CD4-positive, alpha-beta T cell treated with Interferon gamma for 1 hour (primary cell): ENCODE data around the gene GRM4.
"Not testable (repeated sequence)": the region's sequence is repeated elsewhere in the genome, so short reads cannot be mapped to it uniquely, and the experiment has no call there.

ENCODE experiments used
- DNase-seq: peaks from one replicate; pipeline ENCODE4 v3.0.0-alpha.2; 2020

GRM4 gene

DNA sequence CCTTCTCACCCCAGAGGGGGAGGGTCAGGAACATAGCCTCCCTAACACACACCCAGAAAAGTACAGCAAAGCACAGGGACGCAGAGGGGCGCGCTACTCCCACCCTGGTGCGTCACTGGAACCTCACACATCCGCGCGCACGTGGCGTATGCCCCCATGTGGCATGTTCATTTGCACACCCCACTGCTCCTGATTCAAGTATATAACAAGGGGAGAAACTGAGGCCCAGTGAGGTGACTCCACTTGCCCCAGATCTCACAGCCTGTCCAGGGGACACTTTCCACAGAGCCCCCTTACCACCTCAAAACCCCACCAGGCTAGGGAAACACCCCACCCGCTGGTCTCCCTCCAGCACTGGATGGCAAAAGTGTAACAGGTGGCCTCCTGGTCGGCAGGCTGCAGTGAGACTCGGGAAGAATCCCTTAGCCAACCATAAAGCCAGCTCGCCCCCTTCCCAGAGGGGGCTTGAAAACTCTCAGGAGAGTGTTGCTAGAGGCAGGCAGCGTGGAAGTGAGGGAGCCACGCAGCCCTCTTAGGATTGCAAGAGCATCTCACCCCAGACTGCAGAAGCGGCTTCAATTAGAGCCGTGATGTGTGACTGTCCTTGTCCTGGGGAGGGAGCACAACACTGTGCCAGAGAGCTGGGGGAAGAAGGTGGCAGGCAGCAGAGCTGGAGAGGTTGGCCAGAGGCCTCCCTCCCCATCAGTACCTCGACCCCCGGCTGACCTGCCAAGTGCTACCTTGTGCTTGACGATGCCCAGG, at the start of gene GRM4:
Gene GRM4 (minus strand): TSS at position 67 of the 762 bp plus-strand sequence. CDS start 12,591 bp downstream, outside the sequence.
- DNase-seq: no peak

DNA sequence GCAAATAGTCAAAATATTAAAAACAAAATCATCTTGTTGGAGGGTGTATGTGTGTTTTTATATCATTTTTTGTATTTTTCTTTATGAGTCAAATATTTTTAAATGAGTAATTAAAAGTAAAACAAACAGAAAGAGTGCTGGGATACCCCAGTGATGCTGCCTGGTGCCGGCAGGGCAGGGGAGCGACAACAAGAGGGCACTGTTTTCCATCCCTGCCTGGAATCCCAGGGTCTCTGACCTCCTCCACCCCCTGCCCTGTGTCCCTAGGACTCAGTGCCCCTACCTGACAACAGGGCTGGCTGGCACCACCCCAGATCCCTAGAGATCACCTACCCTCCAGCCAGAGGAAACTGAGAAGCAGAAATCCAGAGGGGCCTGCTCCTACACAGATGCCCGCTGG, 48.9 kb upstream of the GRM4 start:
- DNase-seq: no peak

DNA sequence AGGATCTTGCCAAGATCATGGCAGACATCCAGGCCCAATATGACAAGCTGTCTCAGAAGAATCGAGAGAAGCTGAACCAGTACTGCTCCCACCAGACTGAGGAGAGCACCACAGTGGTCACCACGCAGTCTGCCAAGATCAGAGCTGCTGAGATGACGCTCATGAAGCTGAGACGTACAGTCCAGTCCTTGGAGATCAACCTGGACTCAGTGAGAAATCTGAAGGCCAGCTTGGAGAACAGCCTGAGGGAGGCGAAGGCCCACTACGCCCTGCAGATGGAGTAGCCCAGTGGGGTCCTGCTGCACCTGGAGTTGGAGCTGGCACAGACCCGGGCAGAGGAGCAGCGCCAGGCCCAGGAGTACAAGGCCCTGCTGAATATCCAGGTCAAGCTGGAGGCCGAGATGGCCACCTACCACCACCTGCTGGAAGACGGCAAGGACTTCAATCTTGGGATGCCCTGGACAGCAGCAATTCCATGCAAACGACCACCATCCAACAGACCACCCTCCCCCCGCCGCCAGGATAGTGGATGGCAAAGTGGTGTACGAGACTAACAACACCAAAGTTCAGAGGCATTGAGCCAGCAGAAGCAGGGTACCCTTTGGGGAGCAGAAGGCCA, 44.7 kb upstream of the GRM4 start:
- no peak for DNase-seq

DNA sequence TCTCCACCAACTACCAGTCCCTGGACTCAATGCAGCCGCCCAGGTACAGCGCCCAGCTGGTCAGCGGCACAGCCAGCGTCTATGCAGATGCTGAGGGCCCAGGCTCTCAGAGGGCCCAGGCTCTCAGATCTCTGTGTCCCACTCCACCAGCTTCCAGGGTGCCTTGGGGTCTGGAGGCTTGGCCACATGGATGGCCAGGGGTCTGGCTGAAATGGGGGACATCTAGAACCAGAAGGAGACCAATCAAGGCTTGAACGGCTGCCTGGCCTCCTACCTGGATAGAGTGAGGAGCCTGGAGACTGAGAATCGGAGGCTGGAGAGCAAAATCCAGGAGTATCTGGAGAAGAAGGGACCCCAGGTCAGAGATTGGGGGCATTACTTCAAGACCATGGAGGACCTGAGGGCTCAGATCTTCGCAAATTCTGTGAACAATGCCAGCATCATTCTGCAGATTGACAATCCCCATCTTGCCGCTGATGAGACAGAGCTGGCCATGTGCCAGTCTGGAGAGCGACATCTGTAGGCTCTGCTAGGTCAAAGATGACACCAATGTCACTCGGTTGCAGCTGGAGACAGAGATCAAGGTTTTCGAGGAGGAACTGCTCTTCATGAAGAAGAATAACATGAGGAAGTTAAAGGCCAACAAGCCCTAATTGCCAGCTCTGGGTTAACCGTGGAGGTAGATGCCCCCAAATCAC, 44.1 kb upstream of the GRM4 start:
- peak; percentile 67 for DNase-seq

DNA sequence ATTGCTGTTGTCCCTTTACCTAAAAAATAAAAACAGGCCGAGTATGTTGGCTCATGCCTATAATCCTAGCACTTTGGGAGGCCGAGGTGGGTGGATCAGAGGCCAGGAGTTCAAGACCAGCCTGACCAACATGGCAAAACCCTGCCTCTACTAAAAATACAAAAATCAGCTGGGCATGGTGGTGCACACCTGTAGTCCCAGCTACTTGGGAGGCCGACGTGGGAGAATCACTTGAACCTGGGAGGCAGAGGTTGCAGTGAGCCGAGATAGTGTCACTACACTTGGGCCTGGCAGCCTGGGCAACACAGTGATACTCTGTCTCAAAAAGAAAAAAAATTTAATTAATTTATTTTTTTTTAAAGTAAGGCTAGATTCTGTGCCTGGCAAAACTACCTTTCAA, 38.8 kb upstream of the GRM4 start:
- DNase-seq: not testable (repeated sequence)

DNA sequence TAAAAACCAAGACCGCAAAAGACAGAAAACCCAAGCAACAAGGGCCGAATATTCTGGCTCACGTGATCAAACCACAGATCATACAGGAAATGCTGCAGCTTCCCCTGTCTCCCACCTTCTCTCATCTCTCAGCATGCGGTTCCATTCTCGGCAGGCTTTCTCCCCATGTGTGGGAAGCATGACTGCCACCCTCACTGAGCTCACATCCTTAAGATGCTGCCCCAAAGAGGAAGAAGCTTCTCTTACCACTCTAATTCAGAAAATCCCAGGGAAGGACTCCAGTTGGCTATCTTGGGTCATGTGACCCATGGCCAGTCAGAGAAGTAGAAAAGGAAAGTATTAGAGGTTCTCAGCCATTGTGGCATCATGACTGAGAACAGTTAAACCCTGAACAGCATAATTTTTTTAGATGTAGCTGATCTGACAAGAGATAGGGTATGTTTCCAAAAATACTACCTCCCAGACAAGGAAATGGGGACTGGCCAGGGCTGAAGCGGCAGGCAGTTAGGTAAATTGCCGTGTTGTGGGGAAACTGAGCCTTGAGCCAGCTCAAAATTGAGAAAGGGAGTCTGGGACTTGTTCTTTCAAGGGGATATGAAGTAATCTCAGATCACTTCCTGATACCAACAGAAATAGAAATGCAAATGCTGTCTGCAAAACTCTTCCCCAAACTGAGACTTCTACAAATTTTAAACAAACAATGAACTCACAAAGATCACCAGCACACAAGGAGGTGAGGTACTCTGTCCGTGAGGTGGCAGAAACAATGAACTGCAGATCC, 37.1 kb upstream of the GRM4 start:
- peak; percentile 78 for DNase-seq

DNA sequence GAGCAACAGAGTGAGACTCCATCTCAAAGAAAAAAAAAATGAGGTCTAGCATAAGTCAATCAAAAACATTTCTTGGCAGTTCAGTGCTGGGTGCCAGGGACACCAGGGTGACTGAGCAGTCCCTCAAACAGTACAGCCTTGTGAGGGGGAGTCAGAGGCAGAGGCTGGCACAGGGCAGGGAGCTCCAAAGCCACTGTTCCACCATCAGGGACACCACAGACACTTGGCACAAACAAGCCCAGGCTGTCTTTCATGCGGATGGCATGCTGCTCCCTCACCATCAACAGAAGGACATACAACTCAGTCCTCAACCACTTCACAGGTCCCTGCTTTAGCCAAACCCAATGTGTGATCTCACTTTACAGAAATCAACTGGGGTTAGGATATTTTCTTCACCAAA, 36.0 kb upstream of the GRM4 start:
- no peak for DNase-seq

DNA sequence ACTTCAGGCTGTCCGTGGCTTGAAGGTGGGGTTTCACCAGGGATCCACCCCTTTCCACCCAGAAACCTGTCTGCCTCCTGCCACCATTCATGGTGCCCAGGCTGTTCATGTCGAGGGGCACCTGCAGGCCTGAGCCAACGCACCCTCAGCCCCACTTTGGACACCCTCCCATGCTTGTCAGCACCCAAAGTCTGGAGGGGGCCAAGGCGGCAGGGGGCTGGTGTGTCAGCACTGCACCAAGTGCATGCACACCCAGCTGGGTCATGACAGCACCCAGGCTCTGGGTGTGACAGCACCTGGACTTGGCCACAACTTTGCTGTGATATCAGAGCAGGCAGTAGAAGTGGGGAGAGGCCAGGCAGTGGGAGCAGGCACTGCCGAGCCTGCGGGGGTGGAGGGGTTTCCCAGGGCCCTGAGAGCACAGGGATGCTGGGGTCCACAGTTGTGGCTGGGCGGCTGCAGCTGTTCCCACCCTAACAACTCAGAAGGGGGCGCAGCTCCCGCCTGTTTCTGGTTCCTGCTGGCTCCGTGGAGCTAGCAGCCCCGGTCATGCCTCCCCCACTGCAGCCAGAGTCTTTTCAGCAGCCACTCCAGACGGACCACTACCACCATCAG, 33.3 kb upstream of the GRM4 start:
- no peak for DNase-seq

DNA sequence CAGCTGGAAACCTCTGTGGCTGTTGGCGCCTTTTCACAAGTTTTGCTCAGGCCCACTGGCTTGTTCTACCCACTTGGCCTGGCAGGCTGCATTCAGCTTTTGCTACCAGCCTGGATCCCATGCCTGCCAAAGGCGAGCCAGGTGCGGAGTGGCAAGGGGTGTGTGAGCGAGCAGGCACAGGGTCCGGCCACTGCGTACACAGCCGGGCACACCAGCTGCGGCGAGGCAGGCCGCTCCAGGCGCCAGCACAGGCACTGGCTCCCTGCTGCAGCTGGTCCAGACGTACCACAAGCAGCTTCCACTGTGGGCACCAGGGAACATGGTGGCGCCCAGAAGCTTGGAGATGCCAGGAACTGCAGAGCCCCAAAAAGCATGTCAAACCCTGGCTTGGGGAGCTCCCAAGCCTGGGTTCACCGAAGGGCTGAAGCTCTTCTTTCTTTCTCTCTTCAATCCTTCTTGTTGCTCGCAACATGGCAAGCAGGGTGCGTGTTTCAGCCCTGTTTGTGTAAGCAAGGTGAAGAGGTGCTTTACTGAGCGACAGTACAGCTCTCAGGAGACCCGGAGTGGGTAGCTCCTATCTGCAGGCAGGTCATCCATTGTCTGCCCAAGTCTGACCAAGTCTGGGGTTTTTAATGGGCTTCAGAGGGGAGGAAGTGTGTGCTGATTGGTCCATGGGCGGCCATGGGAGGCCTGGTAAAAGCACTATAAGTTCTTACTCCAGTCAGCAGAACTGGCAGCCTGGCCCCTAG, 32.6 kb upstream of the GRM4 start:
- no peak for DNase-seq

DNA sequence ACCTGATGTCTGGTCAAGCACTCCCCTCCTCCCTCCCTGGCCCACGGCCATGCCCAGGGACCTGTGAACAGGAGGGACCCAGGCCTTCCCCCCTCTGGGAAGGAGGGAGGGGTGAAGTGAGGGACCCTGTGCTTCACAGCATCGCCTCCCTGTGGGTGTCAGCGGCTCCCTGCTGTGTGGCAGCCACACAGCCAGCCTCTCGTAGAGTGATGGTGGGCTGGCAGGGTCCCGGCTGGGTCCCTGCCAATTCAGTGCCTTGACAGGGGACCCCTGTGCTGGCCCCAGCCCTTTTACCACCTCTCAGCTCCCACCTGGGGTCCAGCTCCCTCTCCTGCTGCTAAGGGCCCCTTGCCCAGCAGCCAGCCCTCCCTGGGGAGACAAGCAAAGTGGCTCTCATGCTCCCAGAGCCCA, 31.3 kb upstream of the GRM4 start:
- no peak for DNase-seq

DNA sequence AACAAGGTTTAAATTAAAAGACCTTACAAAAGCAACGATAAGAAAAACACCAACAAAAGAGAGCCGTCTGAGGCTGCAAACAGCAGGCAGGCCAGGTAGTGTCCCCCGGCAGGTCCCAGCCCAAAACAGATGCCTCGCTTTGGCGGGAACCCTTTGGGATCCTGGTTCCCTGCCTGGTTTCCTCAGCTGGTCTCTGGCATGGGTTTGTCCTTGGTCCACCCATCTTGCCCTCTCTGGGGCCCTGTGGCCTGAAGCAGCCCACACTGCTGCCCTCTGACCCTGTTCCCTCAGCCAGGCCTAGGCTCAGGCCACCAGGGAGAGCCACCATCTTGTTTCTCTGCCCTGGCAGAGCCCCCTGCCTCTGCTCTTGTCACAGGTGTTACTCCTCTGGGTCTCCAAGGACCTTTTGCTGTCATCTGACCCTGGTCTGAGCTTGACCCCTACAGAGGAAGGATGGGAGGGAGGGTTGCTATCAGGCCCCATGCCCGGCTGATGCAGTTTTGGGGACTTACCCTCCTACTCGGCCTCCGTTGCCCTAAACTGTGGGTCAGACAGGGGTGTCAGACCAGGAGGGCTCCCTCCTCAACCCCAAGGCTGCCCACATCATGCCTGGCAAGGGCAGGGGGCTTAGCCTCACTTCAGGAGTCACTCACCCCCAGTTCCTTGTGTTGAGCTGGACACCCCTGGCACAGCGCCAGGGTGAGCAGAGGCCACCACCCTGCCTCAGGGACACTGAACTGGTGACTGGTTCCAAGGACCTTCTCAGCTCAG, 30.6 kb upstream of the GRM4 start:
- DNase-seq: no peak

DNA sequence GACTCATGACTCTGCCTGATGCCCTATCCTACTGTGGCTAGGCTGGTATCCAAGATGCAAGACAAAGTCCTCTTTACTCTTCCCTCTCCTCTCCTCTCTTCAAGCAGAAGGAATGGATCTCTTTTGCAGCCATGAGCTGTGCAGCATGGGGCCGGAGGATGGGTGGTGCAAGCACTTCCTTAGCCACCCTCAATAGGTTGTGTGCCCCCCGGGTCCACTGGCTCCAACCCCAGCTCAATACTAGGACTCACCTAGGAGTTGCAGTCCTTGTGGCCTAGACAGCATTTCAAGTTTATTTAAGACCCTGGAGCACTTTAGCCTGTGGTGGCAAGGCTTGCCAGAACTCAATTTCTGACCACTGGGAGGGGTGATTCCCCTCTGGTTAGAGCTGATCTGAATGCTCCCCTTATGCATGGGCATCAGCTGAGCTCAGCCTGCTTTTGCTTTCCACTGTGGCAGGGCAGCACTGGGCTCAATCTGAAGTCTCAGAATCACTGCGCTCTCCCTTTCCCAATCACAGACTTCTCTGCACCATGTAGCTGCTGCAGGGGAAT, 29.0 kb upstream of the GRM4 start:
- no peak for DNase-seq

DNA sequence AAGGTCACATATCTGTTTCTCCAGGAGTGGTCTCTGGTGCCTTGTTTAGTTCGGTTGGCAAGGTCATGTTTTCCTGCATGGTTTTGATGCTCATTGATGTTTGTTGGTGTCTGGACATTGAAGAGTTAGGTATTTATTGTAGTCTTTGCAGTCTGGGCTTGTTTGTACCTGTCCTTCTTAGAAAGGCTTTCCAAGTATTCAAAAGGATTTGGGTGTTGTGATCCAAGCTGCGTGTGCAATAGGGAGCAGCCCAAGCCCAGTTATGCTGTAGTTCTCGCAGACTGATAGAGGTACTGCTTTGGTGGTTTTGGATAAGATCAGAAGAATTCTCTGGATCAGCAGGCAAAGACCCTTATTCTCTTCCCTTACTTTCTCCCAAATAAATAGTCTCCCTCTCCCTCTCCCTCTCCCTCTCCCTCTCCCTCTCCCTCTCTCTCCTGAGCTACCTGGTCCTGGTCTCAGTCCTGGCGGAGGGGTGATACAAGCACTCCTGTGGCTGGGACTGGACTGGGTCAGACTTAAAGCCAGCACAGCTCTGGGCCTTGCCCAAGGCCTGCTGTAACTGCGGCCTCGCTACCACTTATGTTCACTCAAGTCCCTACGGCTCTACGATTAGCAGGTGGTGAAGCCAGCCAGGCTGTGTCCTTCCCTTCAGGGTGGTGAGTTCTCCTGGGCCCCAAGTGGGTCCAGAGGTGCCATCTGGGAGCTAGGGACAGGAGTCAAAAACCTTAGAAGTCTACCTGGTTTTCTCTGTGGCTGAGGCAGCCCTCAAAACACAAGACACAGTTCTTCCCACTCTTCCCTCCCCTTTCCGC, 27.3 kb upstream of the GRM4 start:
- DNase-seq: no peak

DNA sequence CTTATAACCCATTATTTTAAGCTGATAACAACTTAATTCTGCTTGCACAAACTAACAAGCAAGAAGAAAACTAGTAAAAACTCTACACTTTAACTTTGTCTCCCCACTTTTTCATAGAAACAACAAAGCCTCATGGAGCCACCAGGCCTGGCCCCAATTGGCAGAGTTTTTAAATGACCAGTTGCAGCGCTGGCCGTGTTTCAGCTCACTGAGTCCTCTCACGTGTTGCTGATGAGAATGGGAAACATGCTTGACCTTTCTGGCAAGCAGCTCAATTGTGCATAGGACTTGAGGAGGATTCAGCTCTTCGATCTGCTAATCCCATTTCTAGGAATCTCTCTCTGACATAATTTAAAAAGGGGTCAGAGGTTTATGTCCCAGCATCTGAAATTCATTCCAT, 24.5 kb upstream of the GRM4 start:
- DNase-seq: no peak

DNA sequence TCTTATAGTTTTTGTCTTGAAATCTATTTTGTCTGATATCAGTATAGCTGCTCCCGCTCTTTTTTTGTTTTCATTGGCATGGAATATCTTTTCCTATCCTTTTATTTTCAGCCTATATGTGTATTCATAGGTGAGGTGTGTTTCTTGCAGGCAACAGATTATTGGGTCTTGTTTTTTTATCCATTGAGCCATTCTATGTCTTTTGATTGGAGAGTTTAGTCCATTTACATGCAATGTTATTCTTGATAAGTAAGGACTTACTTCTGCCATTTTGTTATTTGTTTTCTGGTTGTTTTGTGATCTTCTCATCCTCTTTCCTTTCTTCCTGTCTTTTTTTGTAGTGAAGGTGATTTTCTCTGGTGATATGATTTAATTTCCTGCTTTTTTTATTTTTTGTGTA, 24.0 kb upstream of the GRM4 start:
- no peak for DNase-seq

DNA sequence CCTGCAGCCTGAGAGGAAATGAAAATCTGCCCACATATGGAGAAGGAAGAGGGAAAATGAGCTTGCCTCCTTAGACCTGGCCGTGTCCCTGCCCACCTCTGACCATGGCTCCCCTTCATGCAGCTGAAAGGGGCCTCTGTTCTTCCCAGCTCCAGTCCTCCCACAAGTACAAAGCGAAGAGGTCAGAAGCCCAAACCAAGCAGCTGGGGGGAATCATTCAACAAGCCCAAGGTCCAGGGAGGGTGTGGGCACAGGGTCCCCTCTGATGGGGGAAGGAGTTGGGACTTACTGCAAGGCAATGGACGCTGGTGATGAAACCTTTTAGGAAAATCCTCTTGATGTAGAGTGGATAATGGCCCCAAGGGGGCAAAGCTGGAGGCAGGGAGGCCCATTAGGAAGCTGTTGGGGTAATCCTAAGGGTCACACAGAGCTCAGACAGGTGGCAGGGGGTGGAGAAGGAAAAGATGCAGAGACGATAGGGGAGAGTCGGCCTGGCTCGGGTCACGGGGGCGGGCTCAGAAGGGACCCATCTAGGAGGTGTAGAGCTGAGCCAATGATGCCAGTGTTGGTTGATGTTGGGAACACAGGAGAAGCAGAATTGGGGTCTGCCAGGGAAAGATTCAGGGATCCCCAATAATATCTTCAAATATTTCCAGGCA, 16.1 kb upstream of the GRM4 start:
- no peak for DNase-seq

DNA sequence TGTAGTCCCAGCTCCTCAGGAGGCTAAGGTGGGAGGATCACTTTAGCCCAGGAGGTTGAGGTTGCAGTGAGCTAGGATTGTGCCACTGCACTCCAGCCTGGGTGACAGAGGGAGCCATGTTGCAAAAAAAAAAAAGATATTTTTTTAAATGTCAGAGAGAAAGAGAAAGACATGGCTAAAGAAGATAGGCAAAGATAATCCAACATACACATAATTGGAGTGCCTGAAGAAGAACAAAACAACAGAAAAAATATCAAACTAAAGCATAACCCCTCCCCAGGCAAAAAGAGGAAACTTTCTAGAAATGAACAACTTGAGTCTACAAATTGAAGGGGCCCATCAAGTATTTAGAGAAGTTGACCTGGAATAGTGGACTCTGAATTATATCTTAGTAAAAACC, 14.0 kb upstream of the GRM4 start:
- DNase-seq: no peak

DNA sequence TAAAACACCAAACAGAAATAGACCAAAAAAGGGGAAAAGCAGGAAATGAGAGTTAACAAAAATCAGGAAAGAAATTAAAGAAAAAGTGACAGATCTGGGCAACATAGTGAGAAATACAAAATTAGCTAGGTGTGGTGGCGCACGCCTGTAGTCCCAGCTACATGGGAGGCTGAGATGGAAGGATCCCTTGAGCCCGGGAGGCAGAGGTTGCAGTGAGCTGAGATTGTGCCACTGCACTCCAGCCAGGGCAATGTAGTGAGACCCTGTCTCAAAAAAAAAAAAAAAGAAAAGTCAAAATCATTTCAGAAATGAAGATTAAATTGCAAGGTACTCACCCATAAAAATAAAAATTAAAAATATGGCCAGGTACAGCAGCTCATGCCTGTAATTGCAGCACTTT, 13.0 kb upstream of the GRM4 start:
- DNase-seq: no peak

DNA sequence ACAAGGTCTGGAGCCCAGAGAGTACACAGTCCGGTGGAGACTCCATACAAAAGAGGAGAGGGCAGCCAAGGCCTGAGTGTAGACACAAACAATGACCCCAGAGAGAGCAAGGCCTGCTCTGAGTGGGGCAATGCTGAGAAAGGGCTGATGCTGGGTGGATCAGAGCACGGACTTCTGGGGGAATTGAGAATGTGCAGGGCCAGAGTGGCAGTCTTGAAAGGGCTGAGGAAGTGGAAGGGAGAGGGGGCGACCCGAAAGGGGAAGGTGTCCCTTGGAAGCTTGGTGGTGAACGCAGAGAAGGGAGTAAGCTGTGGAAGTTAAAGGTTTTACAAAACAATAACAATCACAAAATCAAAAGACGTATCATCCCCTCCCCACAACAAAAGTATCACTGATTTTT, 12.0 kb upstream of the GRM4 start:
- DNase-seq: no peak
